Measurements from ENCODE around the gene DOCK6. TPM values are rescaled to one million over a fixed set of nuclear protein-coding genes. Genes with fewer than 3 reads are reported as not detected.

Gene DOCK6
- total RNA-seq, 1 donor = 21.2 TPM

DNA sequence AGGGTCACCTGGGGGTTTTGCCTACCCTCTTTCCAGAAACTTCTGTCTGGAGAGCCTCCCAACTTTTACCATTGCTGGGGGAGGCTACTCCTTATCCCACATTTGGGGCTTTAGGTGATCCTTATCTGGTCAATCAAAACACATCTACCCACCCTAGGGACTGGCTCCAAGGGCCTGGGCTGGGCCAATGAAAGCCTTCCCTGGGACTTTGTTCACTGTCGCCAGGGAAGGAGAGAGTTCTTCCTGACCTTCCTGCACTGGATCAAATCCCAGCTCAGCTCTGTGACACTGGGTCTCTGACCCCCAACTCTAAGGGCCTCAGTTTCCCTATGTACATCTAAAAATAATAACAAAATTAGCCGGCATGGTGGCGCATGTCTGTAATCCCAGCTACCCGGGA, 11.1 kb downstream of the DOCK6 start:
- no peak for DNase-seq (ENCODE audit: low read depth)
- TF ChIP-seq, protein P1, sequence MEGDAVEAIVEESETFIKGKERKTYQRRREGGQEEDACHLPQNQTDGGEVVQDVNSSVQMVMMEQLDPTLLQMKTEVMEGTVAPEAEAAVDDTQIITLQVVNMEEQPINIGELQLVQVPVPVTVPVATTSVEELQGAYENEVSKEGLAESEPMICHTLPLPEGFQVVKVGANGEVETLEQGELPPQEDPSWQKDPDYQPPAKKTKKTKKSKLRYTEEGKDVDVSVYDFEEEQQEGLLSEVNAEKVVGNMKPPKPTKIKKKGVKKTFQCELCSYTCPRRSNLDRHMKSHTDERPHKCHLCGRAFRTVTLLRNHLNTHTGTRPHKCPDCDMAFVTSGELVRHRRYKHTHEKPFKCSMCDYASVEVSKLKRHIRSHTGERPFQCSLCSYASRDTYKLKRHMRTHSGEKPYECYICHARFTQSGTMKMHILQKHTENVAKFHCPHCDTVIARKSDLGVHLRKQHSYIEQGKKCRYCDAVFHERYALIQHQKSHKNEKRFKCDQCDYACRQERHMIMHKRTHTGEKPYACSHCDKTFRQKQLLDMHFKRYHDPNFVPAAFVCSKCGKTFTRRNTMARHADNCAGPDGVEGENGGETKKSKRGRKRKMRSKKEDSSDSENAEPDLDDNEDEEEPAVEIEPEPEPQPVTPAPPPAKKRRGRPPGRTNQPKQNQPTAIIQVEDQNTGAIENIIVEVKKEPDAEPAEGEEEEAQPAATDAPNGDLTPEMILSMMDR (IDR thresholded peaks at IDR 0.05; ENCODE audit: insufficient read depth, low read depth, low read length) = no peak
- no peak overlapping the region for H3K4me3 ChIP-seq (ENCODE audit: low read depth, low read length)

- no peak for DNase-seq (ENCODE audit: low read depth)
- TF ChIP-seq, protein P1 (IDR thresholded peaks at IDR 0.05; ENCODE audit: insufficient read depth, low read depth, low read length) = no peak
- no peak overlapping the region for H3K4me3 ChIP-seq (ENCODE audit: low read depth, low read length)
Measured at GRCh38 chr19:11248852-11249251, 13.5 kb downstream of the DOCK6 start.

DNA sequence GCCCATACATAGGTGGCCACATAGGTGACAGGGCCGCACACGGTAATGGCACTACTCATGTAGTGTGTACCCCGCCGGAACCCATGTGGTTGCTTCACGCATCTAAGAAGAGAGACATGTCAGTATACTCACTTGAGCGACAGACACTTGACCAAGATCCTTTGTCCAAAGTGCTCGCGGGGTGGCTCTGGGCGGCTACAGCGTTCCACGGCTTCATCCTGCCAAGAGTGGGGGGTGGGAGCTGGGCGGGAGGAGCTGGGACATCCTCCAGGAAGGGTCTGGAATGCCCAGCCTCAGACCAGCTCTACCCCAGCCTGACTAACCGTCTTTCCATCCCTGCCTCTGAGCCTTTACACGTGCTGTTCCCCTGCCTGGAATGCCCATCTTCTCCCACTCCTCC, 14.4 kb downstream of the DOCK6 start:
- TF ChIP-seq, protein P1 (IDR thresholded peaks at IDR 0.05; ENCODE audit: insufficient read depth, low read depth, low read length) = no peak
- no peak for DNase-seq (ENCODE audit: low read depth)
- H3K4me3 ChIP-seq (ENCODE audit: low read depth, low read length) = no peak overlapping the region

DNA sequence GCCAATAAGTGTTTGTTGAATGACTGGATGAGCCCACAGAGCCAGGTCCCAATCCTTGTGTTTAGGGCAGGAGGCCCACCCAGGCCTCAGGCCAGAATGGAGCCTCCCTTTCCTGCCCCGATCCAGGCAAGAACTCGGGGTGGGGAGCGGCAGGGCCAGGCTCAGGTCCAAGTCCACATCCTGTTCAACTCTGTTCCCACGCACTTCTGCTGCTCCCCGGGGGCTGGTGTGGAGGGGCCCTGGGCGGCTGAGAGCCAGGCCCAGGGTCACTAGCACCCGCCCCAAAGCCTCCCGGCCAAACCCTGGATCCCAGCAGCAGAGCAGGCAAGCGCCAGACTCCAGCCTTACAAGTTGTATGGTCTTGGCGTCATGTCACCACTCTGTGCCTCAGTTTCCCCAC, 14.9 kb downstream of the DOCK6 start:
- H3K4me3 ChIP-seq (ENCODE audit: low read depth, low read length) = no peak overlapping the region
- peak; percentile 26 for DNase-seq (ENCODE audit: low read depth)
- TF ChIP-seq, protein P1 (IDR thresholded peaks at IDR 0.05; ENCODE audit: insufficient read depth, low read depth, low read length) = no peak

DNA sequence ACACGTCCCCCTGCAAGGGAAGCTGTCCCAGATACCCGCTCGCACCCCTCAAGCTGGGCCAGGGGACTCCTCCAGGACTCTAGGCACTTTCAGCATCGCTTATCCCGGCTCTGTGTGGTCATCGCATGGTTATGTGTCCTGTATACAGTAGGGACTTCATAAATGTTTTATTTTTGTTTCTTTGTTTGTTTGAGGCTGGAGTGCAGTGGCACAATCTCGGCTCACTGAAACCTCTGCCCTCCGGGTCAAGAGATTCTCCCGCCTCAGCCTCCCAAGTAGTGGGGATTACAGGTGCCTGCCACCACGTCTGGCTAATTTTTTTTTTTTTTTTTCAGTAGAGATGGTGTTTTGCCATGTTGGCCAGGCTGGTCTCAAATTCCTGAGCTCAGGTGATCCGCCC, 15.4 kb downstream of the DOCK6 start:
- no peak overlapping the region for H3K4me3 ChIP-seq (ENCODE audit: low read depth, low read length)
- TF ChIP-seq, protein P1 (IDR thresholded peaks at IDR 0.05; ENCODE audit: insufficient read depth, low read depth, low read length) = no peak
- DNase-seq (ENCODE audit: low read depth) = no peak

- no peak overlapping the region for H3K4me3 ChIP-seq (ENCODE audit: low read depth, low read length)
- TF ChIP-seq, protein P1 (IDR thresholded peaks at IDR 0.05; ENCODE audit: insufficient read depth, low read depth, low read length) = no peak
- DNase-seq (ENCODE audit: low read depth) = no peak
Measured at GRCh38 chr19:11244846-11245589, 17.3 kb downstream of the DOCK6 start.

DNA sequence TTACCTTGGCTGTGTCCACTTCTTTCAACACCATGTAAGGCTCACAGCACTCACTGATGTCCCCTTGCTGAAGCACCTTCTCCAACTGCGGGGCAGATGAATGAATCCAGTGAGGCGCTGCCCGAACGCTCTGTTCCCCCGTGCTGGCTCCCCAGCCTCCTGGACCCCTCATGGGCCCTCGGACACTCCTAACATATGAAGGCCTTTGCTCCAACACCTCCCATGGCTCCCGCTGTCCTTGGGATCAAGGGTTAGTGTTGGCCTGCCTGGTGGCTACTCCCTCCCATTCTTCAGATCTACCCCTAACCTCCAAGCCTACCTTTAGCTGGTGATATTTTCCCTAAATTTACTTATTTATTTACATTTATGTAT, 18.5 kb downstream of the DOCK6 start:
- no peak for DNase-seq (ENCODE audit: low read depth)
- TF ChIP-seq, protein P1 (IDR thresholded peaks at IDR 0.05; ENCODE audit: insufficient read depth, low read depth, low read length) = no peak
- no peak overlapping the region for H3K4me3 ChIP-seq (ENCODE audit: low read depth, low read length)

Data from fibroblast of villous mesenchyme (primary cell).